ENCODE data around the gene PDE3A.

The PDE3A gene

GRCh38 chr12:20493934-20494333, 125.6 kb downstream of the PDE3A start:
- DNase-seq (ENCODE audit: low read depth in 2 of 2): no peak

DNA sequence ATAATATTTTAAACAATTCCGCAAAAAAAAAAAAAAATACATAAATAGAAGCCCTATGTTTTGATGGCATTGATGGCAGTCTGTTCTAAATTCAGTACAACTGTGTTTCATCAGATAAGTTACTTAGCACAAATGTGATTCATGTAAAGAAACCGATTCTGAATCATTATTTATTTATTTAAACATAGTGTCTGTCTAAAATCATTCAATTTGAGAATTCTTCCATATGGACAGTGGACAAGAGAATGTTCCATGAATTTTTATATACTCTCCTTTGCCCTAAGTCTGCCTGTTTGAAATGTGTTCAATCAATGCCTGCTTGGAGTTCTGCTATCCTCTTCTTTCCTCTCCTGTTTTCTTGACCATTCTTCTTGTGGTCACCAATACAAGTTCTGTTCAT, 126.5 kb downstream of the PDE3A start:
- no peak for DNase-seq (ENCODE audit: low read depth in 2 of 2)

- DNase-seq (ENCODE audit: low read depth in 2 of 2): no peak
Observed at GRCh38 chr12:20495997-20496396, 127.7 kb downstream of the PDE3A start.

DNA sequence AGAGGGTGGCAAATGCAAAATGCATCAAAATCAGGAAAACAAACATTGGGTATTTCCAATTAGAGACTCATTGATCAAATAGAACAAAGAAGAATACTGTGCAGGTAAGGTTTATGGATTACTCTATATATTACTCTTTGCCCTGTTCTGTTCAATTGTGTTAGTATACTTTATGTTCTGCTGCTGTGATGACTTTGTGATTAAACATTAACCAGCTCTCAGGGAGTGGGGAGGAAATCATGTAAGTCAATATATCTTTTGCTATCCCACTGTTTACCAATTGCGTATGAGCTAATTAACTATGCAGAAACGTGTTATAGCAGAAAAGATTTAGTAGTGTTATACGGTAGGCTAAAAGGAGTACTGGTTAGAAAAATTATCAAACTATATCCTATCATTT, 129.4 kb downstream of the PDE3A start:
- DNase-seq (ENCODE audit: low read depth in 2 of 2): no peak

DNA sequence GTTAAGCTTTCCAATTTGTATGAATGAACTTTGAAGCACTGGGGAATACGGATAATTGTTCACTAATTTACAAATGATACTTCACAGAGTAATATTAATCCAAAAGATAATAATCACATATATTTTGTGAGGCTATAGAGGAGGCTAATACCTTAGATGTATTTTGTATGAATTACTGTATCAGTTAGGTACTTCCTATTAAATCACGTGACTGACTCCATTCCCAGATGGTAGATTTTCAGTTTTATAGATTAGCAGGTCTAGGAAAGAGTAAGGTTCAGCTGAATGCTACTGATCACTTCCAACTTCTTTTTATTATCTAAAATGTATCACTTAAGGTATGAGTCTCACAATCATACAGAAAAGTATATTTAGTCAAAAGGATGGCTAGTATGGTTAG, 133.6 kb downstream of the PDE3A start:
- no peak for DNase-seq (ENCODE audit: low read depth in 2 of 2)

DNA sequence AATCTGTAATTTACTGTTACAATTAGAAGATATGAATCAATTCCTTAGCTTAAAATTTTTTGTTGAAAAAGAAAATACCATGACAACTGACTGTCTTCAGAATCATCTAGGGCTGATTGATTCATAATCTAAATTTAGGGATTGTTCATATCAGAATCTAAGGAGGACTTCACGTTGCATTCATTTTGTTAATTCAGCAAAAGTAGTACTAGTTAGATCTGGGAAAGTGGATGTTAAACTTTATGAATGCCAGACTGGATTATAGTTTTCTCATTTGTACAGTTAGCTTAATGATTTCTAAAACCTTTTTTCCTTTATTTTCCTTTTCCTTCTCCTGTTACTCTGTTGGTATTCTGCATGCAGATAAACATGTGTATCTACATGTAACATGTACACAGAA, 135.5 kb downstream of the PDE3A start:
- no peak for DNase-seq (ENCODE audit: low read depth in 2 of 2)

DNA sequence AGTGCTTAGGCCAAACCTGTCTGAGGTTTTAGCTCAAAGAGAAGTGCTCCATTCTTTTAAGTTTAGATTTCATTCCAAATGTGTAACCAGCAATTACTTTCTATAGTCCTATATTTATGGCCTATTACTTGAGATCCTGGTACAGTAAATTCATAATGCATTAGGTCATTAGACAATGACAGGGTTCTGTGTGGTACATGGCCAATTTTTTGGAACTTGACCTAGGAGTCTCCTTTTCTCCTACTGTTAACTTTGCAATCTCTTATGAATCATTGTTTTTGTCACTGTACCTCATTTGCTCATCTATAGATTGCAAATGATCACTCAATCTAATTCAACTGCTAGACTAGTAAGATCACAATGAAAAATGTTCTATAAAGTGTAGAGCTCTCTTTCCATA, 136.7 kb downstream of the PDE3A start:
- DNase-seq (ENCODE audit: low read depth in 2 of 2): no peak

GRCh38 chr12:20507056-20507455, 138.7 kb downstream of the PDE3A start:
- DNase-seq (ENCODE audit: low read depth in 2 of 2): no peak

DNA sequence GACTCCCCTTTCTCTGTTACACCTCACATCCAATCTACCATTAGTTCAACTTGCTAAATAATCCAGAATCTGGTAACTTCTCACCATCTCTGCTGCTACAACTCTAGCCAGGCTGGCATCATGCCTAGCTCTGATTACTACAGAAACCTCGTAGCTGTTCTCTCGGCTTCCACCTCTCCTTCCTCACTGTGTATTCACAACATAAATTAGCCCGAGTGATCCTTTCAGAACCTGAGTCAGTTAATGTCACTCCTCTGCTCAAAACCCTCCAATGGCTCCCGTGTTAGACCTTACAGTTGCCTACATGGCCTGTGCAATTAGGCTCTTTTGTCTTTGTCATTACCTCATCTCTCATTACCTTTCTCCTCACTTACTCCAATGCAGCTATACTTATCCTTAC, 139.4 kb downstream of the PDE3A start:
- no peak for DNase-seq (ENCODE audit: low read depth in 2 of 2)

DNA sequence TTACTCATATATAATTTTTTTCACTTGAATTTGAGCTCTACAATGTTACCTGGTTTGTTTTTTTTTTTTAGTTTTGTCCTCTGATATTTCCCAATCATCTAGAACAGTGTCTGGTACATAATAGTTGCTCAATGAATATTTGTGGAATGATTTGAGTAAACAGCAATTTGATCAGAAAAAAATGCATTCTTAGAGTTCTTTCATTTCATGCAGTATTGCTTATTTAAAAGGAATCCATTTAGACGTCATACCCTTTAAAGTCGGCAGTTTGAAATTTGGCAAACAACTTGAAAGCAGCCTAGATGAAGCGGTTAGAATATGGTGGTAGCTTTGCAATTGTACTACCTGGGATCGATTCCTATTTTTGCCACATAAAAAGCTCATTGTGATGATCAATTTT, 140.0 kb downstream of the PDE3A start:
- DNase-seq (ENCODE audit: low read depth in 2 of 2): no peak

DNA sequence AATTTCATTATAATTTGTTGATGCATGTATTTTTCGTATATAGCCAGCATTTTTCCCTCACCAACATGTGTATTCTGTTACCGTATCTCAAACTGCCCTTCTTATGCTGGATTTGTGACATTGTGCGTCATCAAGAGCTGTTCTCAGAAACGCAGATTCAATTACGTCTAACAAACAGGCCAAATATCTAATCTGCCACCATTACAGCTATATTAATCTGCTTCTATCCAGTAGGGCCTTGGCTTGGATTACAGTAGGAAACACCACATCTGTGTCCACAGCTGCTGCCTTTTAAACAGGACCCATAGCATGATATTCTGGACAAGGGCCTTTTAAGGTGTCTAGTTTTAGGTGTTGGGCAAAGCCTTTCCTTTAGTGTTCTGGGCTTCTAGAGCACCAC, 140.6 kb downstream of the PDE3A start:
- DNase-seq (ENCODE audit: low read depth in 2 of 2): no peak

DNA sequence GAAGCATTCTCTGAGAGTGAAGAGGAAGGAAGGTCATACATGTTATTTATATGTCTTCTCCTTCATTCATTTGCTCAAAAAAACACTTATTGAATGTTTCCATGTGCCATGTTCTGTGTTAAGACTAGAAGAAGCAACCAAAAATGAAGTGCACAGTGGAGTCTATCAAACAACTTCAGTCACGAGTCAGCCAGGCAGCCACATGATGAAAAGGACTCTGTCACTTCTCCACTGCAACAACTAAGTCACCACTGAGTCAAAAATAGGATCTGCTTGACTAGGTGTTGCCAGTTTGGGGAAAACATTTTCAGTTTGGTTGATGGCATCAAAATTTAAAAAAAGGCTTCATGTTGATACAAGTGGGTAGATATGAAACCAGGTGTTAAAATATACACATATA, 142.5 kb downstream of the PDE3A start:
- DNase-seq (ENCODE audit: low read depth in 2 of 2): no peak

DNA sequence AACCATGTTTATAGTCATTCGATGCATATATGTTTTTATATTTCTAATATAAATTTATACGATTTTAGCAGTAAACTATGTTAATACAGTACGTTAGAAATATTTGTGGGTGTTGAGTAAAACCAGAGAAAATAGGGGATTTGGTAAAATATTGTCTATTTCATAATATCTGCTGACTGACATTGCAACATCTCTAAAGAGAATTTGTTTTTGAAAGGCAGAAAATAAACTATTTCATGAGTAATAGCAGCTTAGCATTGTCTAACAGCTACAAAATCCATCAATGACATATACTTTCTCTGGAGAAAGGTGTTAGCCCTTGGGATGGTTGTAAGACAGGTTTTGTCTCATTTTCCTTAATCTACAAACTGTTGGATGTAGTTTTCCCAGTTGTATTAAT, 144.9 kb downstream of the PDE3A start:
- no peak for DNase-seq (ENCODE audit: low read depth in 2 of 2)

GRCh38 chr12:20514598-20514997, 146.3 kb downstream of the PDE3A start:
- DNase-seq (ENCODE audit: low read depth in 2 of 2): no peak

- DNase-seq (ENCODE audit: low read depth in 2 of 2): no peak
Observed at GRCh38 chr12:20520532-20520931, 152.2 kb downstream of the PDE3A start.

GRCh38 chr12:20523658-20524057, 155.3 kb downstream of the PDE3A start:
- no peak for DNase-seq (ENCODE audit: low read depth in 2 of 2)

- DNase-seq (ENCODE audit: low read depth in 2 of 2): no peak
Observed at GRCh38 chr12:20524113-20524512, 155.8 kb downstream of the PDE3A start.

GRCh38 chr12:20525064-20525610, 156.8 kb downstream of the PDE3A start:
- no peak for DNase-seq (ENCODE audit: low read depth in 2 of 2)

DNA sequence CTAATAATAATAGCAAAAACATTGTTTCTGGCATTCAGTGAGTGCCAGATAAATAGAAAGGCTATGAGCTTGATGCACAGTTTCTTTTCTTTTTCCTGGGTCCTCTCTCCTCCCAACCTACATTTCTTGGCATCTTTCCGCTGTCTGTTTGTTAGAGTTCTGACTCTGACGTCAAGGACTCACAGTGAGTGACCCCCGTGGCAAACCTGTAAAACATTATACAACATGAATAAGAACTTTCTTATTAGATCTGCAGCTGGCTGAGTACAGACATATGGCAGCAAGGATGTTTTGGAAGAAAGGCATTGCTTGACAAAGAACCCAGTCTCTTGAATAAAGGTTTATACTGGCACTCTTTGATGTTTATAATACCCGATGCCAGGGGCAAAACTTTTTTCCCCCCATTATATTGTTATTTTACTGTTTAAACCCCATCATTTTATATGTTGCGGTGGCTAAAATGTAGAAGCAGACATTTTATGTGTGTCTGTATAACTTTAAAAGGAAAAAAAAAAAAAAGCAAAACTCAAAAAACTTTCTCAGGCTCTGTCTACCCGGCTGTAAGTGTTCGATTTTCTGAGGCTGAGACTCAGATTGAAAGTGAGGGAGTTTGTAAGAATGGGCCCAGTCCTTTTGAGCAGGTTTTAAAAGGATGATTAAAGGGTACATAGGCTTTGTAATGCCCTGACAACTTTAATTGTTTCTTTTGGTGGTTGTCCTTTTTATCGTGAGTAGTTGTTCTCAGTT, 159.3 kb downstream of the PDE3A start:
- DNase-seq (ENCODE audit: low read depth in 2 of 2): no peak

GRCh38 chr12:20528208-20528607, 159.9 kb downstream of the PDE3A start:
- DNase-seq (ENCODE audit: low read depth in 2 of 2): no peak

GRCh38 chr12:20546267-20546666, 177.9 kb downstream of the PDE3A start:
- DNase-seq (ENCODE audit: low read depth in 2 of 2): no peak

- no peak for DNase-seq (ENCODE audit: low read depth in 2 of 2)
Observed at GRCh38 chr12:20547816-20548575, 179.7 kb downstream of the PDE3A start.

DNA sequence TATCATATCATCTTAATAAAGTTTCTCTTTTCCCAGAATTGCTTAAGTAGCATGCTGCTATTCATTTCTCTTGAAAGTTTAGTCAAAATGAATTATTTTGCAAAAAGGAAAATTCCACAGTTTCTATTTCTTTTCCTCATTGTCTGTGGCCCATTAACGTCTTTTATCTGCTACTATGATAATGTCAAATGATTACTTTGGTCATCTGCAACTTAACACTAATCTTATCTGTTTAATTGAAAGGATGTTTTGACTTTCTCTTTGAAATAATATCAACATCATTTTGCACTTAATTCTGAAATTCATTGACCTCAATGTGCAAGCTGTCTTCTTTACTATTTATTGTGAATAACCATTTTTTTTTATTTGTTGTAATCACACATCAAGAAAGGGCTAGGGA, 180.3 kb downstream of the PDE3A start:
- DNase-seq (ENCODE audit: low read depth in 2 of 2): no peak

Measured in stimulated activated CD8-positive, alpha-beta memory T cell treated with anti-CD3 and anti-CD28 coated beads, Interleukin-2, amount 100 ng/mL, for 48 hours (primary cell).